Measurements from ENCODE around the gene RTRAF.

DNA sequence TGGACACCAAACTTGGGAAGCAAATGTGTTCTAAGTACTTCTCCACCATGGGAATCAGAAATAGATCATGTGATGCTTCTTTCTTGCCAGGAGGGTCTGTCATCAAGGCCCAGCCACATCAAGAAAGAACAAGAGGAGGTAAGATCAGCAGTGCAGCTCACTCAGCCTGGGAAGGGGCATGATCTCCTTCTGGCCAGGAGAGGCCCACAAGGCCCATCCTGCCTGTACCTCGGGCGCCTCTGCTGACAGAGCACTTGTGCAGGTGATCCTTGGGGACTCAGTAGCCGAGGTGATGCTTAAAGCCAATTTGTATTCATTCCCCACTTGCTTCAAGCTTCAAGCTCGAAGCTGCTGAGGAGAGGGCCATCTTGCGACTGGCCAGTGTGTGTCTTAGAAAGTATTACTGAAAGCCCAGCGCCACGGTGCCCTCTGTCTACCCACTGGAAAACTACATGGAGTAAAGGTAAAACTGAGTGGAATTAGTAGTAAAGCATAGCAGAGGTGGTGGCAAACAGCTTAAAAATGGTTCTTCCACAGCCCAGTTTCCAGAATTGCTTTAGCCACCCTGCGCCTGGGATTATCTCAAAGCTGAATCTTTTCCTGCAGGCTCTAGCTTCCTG is 26.2 kb downstream of the RTRAF start:
- TF ChIP-seq, protein P1, sequence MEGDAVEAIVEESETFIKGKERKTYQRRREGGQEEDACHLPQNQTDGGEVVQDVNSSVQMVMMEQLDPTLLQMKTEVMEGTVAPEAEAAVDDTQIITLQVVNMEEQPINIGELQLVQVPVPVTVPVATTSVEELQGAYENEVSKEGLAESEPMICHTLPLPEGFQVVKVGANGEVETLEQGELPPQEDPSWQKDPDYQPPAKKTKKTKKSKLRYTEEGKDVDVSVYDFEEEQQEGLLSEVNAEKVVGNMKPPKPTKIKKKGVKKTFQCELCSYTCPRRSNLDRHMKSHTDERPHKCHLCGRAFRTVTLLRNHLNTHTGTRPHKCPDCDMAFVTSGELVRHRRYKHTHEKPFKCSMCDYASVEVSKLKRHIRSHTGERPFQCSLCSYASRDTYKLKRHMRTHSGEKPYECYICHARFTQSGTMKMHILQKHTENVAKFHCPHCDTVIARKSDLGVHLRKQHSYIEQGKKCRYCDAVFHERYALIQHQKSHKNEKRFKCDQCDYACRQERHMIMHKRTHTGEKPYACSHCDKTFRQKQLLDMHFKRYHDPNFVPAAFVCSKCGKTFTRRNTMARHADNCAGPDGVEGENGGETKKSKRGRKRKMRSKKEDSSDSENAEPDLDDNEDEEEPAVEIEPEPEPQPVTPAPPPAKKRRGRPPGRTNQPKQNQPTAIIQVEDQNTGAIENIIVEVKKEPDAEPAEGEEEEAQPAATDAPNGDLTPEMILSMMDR (IDR thresholded peaks at IDR 0.05): no peak
- TF ChIP-seq POLR2A (IDR thresholded peaks at IDR 0.05): no peak

Measured in ovary (tissue), 3 donors.